ENCODE results near the gene KRTAP10-3. TPM values are rescaled to one million over a fixed set of nuclear protein-coding genes. Genes with fewer than 3 reads are reported as not detected.

Gene KRTAP10-3
- total and polyA plus RNA-seq, 2 of the 13 experiments (the other 11 are each of a cell fraction or from before 2014, with no cell fraction given): not detected

DNA sequence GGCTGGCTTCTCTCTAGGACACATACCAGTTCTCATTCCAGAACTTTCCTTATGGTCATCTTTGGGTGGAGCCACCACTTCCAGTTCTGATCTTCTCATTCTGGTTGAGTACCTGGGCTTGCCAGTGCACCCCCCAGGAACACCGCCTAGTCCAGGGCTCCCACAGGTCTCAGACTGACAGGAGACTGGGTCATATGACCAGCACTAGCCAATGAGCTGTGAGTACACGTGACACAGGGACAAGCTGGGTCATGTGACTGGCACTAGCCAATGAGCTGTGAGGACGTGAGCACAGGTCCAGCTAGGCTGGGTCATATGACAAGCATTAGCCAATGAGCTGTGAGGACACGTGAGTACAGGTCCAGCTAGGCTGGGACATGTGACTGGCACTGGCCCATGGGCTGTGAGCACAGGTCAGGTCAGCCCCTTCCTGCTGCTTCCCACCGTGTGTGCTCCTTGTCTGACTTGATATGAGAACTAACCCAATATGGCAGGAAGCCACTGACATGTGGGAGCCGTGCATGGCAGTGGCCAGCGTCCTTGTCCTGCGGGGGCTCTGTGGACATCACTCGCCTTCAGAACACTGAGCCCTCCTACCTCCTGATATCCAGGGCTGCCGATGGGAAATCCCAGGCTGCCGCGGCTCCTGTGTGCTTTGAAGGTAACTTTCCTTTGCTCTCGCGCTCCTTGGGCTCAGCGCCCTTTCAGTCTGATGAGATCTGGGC, 41.3 kb downstream of the KRTAP10-3 start (continued):
- TF ChIP-seq, protein P1, sequence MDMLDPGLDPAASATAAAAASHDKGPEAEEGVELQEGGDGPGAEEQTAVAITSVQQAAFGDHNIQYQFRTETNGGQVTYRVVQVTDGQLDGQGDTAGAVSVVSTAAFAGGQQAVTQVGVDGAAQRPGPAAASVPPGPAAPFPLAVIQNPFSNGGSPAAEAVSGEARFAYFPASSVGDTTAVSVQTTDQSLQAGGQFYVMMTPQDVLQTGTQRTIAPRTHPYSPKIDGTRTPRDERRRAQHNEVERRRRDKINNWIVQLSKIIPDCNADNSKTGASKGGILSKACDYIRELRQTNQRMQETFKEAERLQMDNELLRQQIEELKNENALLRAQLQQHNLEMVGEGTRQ (IDR thresholded peaks at IDR 0.05; ENCODE audit: low read depth, low read length): peak; percentile 100
- TF ChIP-seq, protein P1 (CRISPR knock-in tag; IDR thresholded peaks at IDR 0.05; ENCODE audit: borderline replicate concordance): peak; percentile 99; the same call in 1 of the 2 replicates
- TF ChIP-seq MXI1 (IDR thresholded peaks at IDR 0.05; ENCODE audit: borderline replicate concordance, low read depth, low read length) (peak; percentile 27; the same call in 1 of the 3 replicates), NR2F2 (IDR thresholded peaks at IDR 0.05; ENCODE audit: borderline replicate concordance, low read depth) (no peak), ZFP41 (CRISPR knock-in tag; IDR thresholded peaks at IDR 0.05; ENCODE audit: borderline replicate concordance) (no peak), HDAC2 (CRISPR knock-in tag; IDR thresholded peaks at IDR 0.05) (no peak), SP4 (CRISPR knock-in tag; IDR thresholded peaks at IDR 0.05) (peak; percentile 44; the same call in 1 of the 2 replicates), CBX2 (IDR thresholded peaks at IDR 0.05; ENCODE audit: low read depth, low read length) (no peak), CBX2 (CRISPR knock-in tag; IDR thresholded peaks at IDR 0.05; ENCODE audit: low read depth) (no peak), ZC3H13 (CRISPR knock-in tag; IDR thresholded peaks at IDR 0.05) (peak; percentile 98), THAP11 (CRISPR knock-in tag; IDR thresholded peaks at IDR 0.05) (peak; percentile 57), AKAP8 (CRISPR knock-in tag; IDR thresholded peaks at IDR 0.05) (peak; percentile 96), SPEN (CRISPR knock-in tag; IDR thresholded peaks at IDR 0.05; ENCODE audit: low read depth) (peak; percentile 77), AGO2 (optimal IDR thresholded peaks at IDR 0.05; ENCODE audit: low read depth, low read length) (peak; percentile 71), DNMT3B (CRISPR knock-in tag; conservative IDR thresholded peaks at IDR 0.05) (no peak), FOXA3 (CRISPR knock-in tag; IDR thresholded peaks at IDR 0.05) (no peak), KLF12 (CRISPR knock-in tag; IDR thresholded peaks at IDR 0.05; ENCODE audit: borderline replicate concordance) (no peak), ZNF749 (CRISPR knock-in tag; IDR thresholded peaks at IDR 0.05; ENCODE audit: borderline replicate concordance) (no peak; the same call in 1 of the 2 replicates)
- TF ChIP-seq, protein P2, sequence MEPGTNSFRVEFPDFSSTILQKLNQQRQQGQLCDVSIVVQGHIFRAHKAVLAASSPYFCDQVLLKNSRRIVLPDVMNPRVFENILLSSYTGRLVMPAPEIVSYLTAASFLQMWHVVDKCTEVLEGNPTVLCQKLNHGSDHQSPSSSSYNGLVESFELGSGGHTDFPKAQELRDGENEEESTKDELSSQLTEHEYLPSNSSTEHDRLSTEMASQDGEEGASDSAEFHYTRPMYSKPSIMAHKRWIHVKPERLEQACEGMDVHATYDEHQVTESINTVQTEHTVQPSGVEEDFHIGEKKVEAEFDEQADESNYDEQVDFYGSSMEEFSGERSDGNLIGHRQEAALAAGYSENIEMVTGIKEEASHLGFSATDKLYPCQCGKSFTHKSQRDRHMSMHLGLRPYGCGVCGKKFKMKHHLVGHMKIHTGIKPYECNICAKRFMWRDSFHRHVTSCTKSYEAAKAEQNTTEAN (CRISPR knock-in tag; conservative IDR thresholded peaks at IDR 0.05): no peak
- TF ChIP-seq, protein P3, sequence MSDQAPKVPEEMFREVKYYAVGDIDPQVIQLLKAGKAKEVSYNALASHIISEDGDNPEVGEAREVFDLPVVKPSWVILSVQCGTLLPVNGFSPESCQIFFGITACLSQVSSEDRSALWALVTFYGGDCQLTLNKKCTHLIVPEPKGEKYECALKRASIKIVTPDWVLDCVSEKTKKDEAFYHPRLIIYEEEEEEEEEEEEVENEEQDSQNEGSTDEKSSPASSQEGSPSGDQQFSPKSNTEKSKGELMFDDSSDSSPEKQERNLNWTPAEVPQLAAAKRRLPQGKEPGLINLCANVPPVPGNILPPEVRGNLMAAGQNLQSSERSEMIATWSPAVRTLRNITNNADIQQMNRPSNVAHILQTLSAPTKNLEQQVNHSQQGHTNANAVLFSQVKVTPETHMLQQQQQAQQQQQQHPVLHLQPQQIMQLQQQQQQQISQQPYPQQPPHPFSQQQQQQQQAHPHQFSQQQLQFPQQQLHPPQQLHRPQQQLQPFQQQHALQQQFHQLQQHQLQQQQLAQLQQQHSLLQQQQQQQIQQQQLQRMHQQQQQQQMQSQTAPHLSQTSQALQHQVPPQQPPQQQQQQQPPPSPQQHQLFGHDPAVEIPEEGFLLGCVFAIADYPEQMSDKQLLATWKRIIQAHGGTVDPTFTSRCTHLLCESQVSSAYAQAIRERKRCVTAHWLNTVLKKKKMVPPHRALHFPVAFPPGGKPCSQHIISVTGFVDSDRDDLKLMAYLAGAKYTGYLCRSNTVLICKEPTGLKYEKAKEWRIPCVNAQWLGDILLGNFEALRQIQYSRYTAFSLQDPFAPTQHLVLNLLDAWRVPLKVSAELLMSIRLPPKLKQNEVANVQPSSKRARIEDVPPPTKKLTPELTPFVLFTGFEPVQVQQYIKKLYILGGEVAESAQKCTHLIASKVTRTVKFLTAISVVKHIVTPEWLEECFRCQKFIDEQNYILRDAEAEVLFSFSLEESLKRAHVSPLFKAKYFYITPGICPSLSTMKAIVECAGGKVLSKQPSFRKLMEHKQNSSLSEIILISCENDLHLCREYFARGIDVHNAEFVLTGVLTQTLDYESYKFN (CRISPR knock-in tag; conservative IDR thresholded peaks at IDR 0.05): no peak
- TF ChIP-seq, protein P4, sequence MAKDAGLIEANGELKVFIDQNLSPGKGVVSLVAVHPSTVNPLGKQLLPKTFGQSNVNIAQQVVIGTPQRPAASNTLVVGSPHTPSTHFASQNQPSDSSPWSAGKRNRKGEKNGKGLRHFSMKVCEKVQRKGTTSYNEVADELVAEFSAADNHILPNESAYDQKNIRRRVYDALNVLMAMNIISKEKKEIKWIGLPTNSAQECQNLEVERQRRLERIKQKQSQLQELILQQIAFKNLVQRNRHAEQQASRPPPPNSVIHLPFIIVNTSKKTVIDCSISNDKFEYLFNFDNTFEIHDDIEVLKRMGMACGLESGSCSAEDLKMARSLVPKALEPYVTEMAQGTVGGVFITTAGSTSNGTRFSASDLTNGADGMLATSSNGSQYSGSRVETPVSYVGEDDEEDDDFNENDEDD (CRISPR knock-in tag; IDR thresholded peaks at IDR 0.05; ENCODE audit: borderline replicate concordance): no peak
